NCI-H345 treated with DMSO at 0.1 percent for 48 hours (cell line): ENCODE results near the gene MSL1.

Experiments used
- DNase-seq: peaks from one replicate; lab custom pipeline; 2025; ENCODE audit not compliant: unreplicated experiment; lab: John Stamatoyannopoulos, UW

The MSL1 gene, protein sequence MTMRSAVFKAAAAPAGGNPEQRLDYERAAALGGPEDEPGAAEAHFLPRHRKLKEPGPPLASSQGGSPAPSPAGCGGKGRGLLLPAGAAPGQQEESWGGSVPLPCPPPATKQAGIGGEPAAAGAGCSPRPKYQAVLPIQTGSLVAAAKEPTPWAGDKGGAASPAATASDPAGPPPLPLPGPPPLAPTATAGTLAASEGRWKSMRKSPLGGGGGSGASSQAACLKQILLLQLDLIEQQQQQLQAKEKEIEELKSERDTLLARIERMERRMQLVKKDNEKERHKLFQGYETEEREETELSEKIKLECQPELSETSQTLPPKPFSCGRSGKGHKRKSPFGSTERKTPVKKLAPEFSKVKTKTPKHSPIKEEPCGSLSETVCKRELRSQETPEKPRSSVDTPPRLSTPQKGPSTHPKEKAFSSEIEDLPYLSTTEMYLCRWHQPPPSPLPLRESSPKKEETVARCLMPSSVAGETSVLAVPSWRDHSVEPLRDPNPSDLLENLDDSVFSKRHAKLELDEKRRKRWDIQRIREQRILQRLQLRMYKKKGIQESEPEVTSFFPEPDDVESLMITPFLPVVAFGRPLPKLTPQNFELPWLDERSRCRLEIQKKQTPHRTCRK

DNA sequence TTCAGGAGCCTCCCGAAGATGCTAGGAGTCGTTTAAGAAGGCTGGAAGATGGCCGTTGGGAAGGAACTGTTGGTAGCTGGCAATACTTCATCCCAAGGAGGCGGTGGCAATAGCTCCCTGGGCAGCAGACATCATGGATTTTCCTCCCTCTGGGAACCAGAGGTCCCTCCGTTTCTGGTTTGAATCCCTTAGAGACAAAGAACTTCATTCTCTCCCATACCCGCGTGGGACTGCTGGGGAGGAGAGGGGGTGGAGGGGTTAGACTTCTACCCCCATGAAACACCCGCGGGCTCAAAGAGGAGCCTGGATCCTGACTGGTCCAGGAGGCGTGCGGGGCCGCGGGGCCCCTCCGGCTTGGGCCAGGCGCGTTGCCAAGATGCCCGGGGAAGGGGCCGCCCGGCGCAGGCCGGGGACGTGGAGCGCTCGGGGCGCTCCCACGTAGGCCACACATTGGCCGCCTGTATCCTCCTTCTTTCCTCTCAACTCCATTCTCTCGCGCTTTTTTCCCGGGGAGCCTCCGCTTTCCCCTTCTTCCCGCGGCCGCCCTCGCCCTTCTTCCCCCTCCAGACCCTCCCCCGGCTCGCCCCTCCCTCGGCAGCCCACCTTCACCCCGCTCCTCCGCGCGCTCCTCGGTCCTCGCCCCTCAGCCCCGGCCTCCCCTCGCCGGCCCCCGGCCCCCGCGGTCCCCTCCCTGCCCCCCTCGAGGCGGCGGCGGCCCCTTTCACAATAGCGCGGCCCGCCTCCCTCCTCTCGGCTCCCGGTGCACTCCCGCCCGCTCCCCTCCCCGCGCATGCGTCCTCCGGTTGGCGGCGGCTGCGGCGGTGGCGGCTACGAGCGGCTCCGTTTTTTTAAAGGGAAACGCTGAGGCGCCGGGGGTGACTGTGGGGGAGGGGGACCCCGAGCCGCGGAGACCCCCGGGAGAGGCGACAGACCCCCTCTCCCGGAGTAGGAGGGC lies at the start of gene MSL1:
TSS of gene MSL1 (plus strand) at position 791 of the 955 bp plus-strand sequence. CDS start 642 bp downstream, outside the sequence.
- DNase-seq: peak; percentile 32

DNA sequence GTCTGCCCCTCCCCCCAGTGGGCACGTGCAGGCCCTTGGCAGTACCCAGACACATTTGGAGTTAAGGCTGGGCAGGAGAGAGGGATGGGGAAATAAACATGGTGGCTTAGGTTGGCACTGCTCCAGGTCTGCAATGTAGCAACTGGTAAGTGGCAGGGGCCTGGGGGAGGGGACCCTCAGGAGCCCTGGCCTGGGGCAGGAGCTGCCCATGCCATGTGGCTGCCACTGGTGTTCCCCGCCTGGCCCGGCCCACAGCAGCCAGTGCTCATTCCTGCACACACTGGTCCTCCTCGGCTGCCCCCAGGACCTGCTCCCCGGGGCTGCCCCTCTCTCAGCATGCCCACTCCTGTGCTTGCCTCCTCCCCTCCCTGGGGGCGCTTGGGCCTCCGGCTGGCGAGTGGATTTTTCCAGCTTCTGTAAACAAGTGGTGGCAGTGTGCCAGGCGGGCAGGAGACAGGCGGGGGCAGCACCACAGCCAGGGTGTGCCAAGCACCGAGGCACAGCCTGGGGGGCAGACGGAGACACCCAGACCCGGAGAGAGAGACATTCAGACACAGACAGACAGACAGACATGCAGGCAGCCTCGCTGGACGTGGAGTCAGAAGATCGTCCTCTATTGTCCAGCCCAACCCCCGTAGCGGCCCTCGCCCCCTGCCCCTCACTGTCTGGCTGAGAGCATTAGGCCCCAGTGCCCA lies 49.6 kb upstream of the MSL1 start:
- peak; percentile 92 for DNase-seq

DNA sequence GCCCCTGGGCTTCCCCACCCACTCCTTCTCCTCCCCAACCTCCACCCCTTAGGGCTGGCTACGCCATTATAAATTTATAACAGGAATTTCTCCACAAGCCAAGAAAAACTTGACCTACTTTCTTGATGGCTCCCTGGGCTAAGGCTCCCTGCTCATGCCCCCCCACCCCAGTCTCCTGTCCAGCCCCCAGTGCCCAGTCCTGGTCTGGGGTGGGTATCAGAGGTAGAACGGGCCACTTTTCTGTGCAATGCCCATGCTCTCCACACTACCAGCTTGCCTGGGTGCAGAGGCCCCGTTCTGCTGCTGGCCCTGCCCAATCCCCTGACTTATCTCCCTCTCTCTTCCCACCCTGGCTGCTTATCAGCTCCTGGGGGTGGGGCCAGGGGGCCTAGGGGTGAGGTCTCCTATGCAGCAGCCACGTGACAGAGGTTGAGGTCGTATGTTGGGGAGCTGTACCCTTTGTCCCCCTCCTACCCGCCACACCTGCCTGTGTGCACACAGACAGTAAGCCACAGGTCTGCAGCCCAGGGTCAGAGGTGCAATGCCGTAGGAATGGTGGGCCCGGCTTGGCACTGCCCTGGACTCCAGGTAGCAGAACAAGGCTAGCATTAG lies 48.9 kb upstream of the MSL1 start:
- DNase-seq: no peak

DNA sequence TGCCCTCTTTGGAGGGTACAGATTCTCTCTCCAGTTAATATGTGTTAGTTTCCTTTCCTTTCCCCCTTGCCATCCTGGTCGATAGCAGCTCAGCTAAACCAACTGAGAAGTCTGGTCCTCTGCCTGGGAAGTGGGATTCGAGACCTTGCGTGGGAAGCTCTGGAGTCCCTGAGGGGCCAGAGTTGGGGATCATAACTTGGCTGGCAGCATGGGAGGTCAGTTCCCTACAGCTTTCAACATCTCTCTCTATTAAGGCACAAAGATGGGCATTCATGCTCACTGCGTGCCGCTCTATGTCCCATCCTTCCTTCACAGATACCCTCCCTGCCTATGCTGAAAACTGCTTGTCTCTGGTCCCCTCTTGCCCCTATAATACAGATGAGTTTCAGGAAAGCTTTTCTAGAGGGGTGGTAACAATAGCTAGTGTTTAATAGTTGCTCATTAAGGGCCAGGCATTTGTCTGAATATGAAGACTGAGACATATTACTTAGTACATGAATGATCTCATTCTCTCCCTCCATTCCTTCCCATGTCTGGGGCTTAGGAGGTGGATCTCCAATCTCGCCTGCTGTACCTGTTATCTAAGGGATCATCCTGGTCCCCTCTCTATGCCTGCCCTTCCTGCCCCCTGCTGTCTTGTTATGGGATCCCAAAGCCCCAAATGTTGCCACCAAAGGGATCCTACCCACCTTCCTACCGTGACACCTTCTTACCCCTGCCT lies 48.2 kb upstream of the MSL1 start:
- DNase-seq: no peak

DNA sequence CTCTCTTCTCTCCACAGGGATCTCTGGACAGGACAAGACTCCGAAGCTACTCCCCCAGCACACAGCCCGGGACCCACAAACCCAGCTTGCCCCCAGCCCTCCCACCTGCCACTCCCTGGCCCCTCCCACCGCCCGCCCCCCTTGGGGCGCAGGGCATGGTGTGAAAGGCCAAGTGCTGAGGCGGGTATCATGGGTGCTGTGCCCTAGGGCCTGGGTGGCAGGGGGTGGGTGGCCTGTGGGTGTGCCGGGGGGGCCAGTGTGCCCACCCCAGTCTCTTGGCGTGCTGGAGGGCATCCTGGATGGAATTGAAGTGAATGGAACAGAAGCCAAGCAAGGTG lies 47.6 kb upstream of the MSL1 start:
- DNase-seq: no peak

DNA sequence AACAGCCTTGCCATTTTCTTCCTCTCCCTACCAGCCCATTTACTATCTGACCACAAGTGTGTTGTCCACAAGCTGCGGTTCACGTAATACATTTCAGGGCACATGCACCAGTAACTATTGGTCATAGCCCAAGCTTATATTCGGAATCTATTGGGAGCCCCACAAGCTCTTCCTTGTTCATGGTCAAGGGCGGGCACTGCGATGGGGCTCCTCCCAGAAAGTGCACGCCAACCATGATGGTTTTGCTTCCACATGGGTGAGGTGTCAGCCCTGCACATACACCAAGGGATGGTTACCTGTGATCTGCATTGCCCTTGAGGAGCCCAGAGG lies 46.9 kb upstream of the MSL1 start:
- DNase-seq: no peak

DNA sequence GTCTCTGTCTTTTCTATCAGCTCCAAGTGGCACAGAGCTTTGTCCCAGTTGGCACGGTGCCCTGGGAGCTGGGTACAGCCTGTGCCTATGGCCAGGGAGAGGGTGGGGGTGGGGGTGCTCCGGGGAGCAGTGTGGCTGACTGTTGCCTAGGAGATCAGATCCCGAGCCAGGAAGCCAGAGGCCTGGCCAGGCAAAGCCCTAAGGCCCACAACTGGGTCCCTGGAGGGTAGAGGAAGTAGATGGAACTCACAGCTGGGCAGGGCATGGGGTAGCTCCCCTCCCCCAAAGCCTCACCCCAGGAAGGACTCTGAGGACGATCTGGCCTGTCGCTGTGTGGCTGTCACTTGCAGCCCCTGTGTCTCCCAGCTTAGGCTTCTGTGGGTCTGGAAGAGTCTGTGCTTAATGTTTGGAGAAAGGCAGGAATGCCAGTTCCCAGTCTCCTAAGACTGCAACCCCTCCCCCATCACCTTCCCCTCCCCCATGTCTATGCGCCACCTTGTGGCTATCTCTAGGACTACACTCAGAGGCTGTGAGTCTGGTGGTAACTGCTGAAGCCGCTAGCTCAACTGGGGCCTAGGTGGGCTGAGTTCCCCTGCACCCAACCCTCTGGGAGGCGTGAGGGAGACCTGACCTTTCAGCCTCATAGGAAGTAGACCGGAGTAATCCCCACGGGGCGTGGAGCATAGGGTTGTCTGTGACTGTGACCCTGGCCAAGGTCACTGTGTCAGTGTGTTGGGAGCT lies 46.4 kb upstream of the MSL1 start:
- DNase-seq: peak; percentile 41

DNA sequence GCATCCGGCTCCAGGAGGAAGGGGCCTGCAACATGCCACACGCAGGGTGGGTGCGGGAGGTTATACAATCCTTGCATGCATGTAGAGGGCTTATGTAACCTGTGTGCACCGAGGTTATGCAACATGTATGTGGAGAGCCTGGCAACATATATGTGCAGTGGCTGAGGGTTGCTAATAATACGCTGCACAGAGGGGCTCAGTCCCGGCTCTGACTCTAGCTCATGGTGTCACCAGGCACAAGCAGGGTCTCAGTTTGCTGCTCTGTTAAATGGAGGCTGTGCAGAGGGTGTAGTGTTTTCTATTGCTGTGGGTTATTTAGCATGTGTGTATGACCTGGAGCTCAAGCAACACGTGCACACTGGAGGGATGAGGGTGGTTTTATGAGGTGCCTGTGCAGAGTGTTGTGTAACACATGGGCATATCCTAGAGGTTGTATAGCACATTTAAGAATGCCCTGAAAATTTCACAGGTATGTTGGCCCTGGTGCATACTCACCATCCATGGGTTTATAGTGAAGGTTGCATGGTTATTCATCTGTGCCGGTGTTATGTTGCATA lies 45.8 kb upstream of the MSL1 start:
- no peak for DNase-seq

DNA sequence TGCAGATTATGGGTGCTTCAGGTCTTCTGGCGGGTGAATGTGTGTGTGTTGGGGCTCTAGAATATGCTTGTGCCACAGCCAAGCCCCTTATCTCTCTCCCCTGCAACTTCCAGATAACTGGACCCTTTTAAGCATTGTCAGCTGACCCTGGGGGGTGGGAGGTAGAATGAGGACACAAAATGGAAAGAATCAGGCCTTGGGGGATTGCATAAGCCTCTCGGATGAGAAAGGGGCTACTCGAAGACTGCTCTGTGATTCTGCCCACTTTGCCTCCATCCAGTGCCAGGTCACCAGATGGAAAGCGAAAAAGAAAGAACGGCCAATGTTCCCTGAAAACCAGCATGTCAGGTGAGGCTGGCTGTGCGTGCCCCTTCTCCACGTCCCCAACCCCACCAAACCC lies 45.2 kb upstream of the MSL1 start:
- no peak for DNase-seq

DNA sequence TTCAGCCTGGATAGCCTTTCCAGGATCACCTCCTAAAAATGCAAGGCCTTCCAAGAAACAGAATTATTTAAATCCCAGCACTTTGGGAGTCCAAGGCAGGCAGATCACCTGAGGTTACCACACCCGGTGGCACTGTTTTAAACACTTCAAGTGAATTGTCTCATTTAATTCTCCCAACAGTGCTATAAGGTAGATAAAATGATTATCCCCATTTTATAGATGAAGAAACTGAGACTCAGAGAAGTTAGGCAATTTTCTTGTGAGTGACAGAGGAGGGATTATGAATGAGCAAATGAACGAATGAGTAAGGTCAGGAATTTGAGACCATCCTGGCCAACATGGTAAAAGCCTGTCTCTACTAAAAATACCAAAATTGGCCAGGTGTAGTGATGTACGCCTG lies 42.2 kb upstream of the MSL1 start:
- DNase-seq: no peak

DNA sequence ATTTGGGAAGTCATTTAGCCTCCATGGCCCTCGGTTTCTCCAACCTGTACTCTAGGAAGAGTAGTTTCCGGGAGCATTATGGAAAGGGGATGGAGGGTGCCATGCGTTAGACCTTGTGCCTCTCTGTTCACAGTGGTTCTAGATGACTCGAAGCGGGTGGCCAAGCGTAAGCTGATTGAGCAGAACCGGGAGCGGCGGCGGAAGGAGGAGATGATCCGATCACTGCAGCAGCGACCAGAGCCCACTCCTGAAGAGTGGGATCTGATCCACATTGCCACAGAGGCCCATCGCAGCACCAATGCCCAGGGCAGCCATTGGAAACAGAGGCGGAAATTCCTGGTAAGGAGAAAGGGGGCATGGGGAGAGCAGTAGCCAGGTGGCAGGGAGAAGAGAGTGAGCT lies 37.3 kb upstream of the MSL1 start:
- no peak for DNase-seq

DNA sequence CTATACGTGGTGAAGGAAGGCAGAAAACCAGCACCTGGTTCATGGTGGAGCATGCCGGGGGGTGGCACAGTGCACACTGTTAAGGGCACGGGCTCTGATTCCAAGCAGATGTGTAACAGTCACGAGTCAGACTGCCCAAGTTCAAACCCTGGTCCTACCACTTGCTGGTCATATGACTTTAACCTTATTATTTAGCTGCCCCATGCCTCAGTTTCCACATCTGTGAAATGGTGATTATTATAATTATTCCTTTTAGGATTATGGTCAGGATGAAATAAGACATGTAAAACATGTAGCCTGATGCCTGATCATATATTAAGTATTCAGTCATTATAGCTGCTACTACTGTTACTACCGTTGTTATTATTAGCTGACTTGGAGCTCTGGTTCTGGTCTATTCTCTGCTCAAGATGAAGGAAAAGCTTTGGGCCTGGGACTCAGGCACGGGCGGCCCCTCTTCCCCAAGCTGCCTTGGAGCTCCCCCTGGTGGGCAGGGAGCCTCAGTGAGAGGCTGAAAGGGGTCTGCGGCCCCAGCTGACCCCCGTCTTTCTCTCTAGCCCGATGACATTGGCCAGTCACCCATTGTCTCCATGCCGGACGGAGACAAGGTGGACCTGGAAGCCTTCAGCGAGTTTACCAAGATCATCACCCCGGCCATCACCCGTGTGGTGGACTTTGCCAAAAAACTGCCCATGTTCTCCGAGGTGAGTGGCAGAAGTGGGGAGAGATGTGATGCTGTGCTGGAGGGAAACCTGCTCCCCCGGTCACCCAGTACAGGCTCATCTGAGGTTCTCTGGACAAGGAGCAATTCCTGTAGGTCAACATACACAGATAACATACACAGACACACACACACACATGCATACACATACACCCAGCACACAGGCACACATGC lies 35.4 kb upstream of the MSL1 start:
- no peak for DNase-seq

DNA sequence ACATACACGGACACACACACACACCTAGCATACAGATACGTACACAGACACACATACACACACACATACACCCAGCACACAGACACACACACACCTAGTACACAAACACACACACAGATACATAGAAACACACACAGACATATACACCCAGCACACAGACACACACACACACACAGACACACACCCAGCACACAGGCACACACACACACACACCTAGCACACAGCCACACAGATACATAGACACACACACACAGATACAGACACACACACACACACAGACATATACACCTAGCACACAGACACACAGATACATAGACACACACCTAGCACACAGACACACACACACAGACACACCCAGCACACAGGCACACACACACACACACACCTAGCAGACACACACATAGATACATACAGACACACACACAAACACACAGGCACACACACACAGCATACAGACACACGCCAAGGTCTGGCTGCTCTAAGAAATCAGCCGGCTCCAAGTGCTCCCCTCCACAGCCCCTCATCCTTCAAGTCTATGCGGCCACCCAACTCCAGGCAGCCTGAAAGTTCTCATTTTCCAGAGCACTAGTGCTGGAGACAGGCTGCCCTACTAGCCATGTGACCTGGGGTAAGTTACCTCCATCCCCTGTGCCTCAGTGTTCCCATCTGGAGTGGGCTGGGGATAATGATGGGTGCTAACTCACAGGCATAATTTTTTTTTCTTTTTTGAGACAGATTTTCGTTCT lies 34.5 kb upstream of the MSL1 start:
- DNase-seq: no peak

DNA sequence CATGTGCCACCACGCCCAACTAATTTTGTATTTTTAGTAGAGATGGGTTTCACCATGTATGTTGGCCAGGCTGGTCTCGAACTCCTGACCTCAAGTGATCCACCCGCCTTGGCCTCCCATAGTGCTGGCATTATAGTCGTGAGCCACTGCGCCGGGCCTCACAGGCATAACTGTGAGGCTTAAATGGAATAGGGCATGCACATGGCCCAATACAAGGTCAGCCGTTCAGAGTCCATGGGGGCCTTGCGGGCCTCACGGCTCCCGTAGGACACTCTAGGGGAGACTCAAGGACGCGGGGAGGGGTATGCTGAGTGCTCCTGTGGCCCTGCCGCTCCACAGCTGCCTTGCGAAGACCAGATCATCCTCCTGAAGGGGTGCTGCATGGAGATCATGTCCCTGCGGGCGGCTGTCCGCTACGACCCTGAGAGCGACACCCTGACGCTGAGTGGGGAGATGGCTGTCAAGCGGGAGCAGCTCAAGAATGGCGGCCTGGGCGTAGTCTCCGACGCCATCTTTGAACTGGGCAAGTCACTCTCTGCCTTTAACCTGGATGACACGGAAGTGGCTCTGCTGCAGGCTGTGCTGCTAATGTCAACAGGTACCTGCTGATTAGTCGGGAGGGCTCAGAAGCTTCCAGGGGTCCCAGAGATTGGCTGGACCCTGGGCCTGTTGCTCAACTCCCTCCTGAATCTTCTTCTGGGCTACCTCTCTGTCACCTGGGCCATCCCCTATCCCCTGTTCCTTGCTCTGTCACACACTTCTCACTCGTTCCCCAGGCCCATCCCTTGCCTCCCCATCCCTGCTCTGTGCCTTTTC lies 33.7 kb upstream of the MSL1 start:
- DNase-seq: no peak

DNA sequence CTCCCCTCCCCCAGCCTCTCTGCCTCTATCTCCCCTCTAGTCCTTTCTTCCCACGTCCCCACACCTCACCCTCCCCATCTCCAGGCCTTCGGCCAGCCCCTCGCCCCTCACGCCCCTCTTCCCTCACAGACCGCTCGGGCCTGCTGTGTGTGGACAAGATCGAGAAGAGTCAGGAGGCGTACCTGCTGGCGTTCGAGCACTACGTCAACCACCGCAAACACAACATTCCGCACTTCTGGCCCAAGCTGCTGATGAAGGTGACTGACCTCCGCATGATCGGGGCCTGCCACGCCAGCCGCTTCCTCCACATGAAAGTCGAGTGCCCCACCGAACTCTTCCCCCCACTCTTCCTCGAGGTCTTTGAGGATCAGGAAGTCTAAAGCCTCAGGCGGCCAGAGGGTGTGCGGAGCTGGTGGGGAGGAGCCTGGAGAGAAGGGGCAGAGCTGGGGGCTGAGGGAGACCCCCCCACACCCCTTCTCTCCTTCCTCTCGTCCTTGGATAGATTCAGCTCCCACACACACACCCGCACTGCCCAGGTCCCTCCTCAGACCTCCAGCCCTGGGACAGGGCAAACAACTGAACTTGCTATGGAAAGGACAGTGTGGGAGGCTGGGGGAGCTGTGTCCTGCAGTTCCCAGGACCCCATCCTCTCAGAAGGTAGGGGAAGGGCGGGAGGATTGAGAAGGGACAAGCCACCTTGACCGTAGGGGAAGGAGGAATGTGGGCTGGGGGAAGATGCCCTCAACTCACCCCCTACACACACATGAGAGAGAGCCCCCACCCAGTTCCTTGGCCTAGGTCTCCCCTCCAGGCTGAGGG lies 32.5 kb upstream of the MSL1 start:
- DNase-seq: no peak
